ACC112 (cell line): Measurements from ENCODE around the gene RRM2.
A peak's percentile ranks its signal among the peaks of the same experiment; 100 is the strongest.

Source experiments
- H2AFZ ChIP-seq: fragments of 200-600 bp; sonication (generic); one replicate; pipeline ENCODE4 v1.6.0; 2017; ENCODE audit warnings: antibody characterized with exemption, low read length; ENCODE audit not compliant: unreplicated experiment
- H3K27ac ChIP-seq: fragments of 200-600 bp; sonication (generic); 2 replicates; pipeline ENCODE4 v1.5.1; 2014; ENCODE audit warnings: low read depth, mild to moderate bottlenecking, antibody characterized with exemption, low read length, moderate library complexity
- H3K27me3 ChIP-seq: fragments of 200-600 bp; sonication (generic); 2 replicates; pipeline ENCODE4 v1.6.1; 2014; ENCODE audit warnings: mild to moderate bottlenecking, antibody characterized with exemption, low read length, moderate library complexity, mixed read lengths; ENCODE audit not compliant: insufficient read depth
- H3K36me3 ChIP-seq: fragments of 200-600 bp; sonication (generic); 2 replicates; pipeline ENCODE4 v1.6.1; 2016; ENCODE audit warnings: mild to moderate bottlenecking, antibody characterized with exemption, low read length, moderate library complexity, mixed read lengths; ENCODE audit not compliant: insufficient read depth
- H3K4me1 ChIP-seq: fragments of 200-600 bp; sonication (generic); one replicate; pipeline ENCODE4 v1.6.1; 2016; ENCODE audit warnings: low read length, mixed read lengths; ENCODE audit not compliant: insufficient read depth, unreplicated experiment, control insufficient read depth
- H3K4me3 ChIP-seq: fragments of 200-600 bp; sonication (generic); 2 replicates; pipeline ENCODE4 v1.5.1; 2014; ENCODE audit warnings: mild to moderate bottlenecking, low read depth, low read length
- H3K79me2 ChIP-seq: fragments of 200-600 bp; sonication (generic); one replicate; pipeline ENCODE4 v1.6.0; 2016; ENCODE audit warnings: low read length; ENCODE audit not compliant: control insufficient read depth, unreplicated experiment, insufficient read depth

RRM2 gene

DNA sequence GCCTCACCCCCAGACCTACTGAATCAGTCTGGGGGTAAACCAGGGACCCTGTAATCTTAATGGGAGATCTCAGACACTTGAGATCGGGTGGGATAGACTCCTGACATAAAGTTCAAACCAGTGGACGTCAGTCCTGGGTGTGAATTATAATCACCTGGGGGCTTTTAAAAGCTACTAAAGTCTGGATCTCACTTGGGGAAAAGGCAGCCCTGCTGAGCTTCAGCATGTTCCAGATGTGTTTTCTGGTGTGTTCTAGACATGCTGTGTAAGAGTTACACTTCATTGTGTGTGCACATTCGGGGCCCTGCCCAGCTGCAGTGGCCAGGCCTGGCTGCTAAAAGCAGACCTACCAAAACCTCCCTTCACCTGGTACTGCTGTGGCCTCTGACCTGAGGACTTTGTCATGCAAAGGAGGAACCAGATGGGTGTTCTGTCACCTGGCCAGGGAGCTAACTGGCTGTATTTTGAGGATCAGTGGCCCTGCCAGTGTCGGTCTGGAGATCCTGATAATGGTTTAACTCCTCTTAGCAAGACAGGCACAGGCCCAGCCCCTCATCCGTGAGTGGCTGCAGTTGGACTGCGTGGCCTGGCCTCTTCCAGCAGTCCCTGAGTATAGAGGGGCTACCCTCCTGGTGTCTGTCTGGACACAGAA, 10.6 kb downstream of the RRM2 start:
- Histone ChIP-seq H3K36me3 (peaks cover 25% of the 10 kb centered on the region), H3K4me1 (peaks cover 29% of the 10 kb centered on the region), H2AFZ (no peak overlapping the region), H3K27me3 (no peaks in the 10 kb centered on the region), H3K27ac (no peak overlapping the region), H3K79me2 (peaks cover 13% of the 10 kb centered on the region), H3K4me3 (no peak overlapping the region)

DNA sequence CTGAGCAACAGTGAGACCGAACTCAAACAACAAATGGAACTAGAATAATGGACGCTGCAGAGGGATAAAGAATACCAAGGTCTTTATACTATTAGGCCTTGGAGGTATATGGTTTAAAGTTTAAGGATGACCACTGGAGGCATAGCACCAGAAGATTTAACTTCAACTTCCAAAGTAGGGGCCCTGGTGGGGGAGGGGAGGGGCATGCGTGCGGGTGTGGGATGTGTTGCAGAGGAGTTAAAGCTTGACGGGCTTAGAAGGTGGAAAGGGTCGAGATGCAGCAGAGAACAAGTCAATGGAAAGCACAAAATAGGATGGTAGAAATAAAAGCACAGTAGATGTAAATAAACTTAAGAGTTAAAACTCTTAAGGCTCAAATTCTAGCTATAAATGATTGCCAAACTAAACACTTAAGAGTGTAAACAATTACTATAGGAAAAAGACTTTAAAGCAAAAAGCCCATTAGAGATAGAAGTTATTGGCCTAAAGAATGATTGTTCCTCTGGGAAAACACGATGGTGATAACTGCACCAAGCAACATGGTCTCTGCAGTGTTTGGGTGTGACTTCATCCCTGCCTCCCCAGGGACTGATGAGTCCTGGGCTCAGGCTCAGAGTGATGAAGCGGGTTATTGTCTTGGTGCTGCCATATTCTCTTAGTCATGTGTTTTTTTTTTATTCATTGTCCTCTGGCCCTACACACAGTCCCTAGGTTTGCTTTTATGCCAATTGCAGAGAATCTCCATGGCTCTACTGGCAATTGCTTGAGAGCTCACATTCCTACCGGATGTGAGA, 13.0 kb downstream of the RRM2 start:
- Histone ChIP-seq H2AFZ (no peak overlapping the region), H3K79me2 (no peaks in the 10 kb centered on the region), H3K36me3 (peaks cover 9% of the 10 kb centered on the region; the same call in 1 of the 2 replicates), H3K4me3 (no peak overlapping the region), H3K4me1 (peaks cover 16% of the 10 kb centered on the region), H3K27me3 (no peaks in the 10 kb centered on the region), H3K27ac (peak overlapping the region; percentile 49; the same call in 1 of the 2 replicates)

DNA sequence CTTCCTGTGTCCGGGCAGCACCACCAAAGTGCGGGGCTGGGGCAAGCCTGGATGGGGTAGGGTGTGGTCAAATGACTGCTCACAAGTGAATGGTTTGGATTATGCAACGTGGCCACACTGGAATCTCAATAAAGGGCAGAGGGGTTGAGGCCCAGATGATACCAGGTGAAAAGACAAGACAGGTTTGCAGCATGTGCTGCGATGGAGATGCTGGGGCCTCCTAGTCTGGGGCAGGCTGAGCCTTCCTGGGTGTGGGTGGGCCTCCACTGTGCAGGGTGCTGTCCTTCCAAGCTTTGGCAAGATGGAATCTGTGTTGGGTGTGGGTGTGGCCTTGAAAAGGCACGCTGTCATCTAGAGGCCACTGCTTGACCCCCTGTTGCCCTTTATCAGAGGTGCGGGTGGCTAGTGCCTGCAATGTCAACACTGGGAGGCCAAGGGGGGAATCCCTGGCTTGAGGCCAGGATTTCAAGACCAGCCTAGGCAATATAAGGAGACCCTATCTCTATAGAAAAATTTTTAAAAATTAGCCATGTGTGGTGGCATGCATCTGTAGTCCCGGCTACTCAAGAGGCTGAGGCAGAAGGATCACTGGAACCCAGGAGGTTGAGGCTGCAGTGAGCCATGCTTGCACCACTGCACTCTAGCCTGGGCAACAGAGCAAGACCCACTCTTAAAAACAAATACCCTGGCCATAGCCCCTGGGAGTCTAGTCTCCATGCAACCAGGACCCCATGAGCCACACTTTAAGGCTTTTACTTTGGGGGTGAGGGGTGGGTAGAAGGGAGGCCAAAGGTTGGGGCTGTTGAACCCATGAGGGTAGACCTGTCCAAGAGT, 13.8 kb downstream of the RRM2 start:
- H3K79me2 ChIP-seq: no peaks in the 10 kb centered on the region
- no peak overlapping the region for H3K4me3 ChIP-seq
- peak overlapping the region; percentile 20; the same call in 1 of the 2 replicates for H3K27ac ChIP-seq
- H3K36me3 ChIP-seq: peaks cover 9% of the 10 kb centered on the region; the same call in 1 of the 2 replicates
- peaks cover 16% of the 10 kb centered on the region for H3K4me1 ChIP-seq
- H3K27me3 ChIP-seq: no peaks in the 10 kb centered on the region
- H2AFZ ChIP-seq: no peak overlapping the region

DNA sequence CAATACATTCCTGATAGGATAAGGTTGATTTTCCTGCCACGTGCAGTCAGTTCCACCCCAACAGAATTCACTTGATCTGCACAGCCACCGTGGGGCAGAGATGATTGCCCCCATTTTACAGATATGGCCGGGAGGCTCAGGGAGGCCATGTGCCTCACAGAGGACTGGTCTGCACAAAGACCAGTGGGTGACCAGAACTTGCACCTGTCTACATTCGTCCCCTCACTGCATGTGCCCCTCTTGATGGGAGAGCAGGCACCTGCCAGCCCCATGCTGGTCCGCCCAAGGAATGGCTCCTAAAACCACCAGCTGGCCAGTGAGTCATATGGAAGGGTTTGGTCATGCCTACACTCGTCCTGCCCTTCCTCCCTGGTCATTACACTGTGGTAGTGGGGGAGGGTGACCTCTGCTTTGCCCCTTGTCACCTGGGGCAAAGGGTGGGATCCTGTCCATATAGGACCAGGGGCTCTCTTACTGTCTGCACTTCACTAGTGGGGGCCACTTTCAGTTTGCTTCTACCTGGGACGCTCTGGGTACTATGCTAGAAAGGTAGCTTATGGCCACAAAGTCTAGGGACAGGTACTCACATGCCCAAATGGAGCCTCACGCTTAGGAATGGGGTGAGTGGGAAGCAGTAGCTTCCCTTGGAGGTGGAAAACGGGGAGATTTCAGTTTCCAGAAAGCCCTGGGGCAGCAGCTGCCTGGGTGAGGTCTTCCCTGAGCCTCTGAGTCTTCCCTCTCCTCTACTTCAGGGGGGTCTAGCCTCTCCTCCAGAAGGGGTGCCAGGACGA, 14.7 kb downstream of the RRM2 start:
- Histone ChIP-seq H3K4me3 (no peak overlapping the region), H3K27ac (no peak overlapping the region), H3K4me1 (peaks cover 16% of the 10 kb centered on the region), H2AFZ (no peak overlapping the region), H3K36me3 (peaks cover 7% of the 10 kb centered on the region; the same call in 1 of the 2 replicates), H3K79me2 (no peaks in the 10 kb centered on the region), H3K27me3 (no peaks in the 10 kb centered on the region)

DNA sequence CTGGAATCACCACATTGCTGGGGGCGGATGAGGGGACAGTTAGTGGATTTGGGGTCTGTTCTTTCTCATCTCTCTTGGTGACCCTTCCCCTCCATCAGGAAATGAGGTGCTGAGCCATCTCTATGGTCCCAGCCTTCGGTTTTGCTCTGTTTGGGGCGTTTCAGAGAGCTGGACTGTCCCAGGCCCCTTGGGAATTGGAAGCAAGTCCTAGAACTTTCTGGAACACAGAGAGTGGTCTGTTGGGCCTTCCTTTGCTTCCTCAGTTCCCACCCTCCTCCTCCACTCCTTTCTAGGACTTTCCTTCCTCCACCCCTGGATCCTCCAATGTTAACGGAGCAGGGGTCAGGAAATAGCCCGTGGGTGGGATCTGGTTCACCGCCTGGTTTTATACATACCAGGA, 17.0 kb downstream of the RRM2 start:
- Histone ChIP-seq H3K27ac (no peak overlapping the region), H3K4me3 (no peak overlapping the region), H3K36me3 (no peaks in the 10 kb centered on the region), H3K79me2 (no peaks in the 10 kb centered on the region), H3K4me1 (peaks cover 16% of the 10 kb centered on the region), H3K27me3 (no peaks in the 10 kb centered on the region), H2AFZ (no peak overlapping the region)

DNA sequence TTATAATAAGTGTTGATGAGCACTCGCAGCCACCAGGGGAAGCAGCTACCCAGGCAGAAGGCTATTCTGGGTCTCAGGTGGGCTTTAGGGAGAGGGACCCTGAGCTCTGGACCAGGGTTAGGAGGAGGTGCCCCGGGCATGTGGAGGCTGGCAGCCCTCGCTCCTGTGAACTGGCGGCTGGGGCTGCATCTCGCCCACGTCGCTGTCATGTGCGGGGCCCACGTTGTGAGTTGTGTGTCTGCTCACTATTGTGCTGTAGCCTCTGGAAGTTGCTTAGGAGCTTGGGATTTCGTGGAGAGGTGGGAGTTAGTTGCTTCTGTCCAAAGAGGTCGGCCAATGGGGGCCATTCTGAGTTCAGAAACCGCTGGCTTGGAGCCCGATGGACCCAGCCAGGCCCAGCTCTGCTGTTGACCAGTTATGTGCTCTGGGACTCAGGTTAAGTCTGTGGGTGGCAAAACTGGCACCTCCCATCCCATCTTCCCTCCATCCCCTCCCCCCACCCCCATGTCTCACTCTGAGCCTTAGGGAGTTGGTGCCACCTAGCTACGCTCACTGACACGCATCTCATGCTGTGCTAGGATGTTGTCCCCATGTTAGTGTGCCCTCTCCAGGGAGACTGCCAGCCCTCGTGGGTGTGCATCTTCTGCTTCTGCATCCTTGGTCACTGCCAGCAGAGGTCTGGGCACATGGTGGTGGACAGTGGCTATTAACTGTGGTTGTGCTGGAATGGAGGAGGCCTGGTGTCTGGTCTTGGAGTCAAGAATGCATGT, 18.5 kb downstream of the RRM2 start:
- Histone ChIP-seq H3K27me3 (no peaks in the 10 kb centered on the region), H3K79me2 (no peaks in the 10 kb centered on the region), H3K27ac (no peak overlapping the region), H2AFZ (no peak overlapping the region), H3K4me1 (peaks cover 3% of the 10 kb centered on the region), H3K4me3 (no peak overlapping the region), H3K36me3 (no peaks in the 10 kb centered on the region)

DNA sequence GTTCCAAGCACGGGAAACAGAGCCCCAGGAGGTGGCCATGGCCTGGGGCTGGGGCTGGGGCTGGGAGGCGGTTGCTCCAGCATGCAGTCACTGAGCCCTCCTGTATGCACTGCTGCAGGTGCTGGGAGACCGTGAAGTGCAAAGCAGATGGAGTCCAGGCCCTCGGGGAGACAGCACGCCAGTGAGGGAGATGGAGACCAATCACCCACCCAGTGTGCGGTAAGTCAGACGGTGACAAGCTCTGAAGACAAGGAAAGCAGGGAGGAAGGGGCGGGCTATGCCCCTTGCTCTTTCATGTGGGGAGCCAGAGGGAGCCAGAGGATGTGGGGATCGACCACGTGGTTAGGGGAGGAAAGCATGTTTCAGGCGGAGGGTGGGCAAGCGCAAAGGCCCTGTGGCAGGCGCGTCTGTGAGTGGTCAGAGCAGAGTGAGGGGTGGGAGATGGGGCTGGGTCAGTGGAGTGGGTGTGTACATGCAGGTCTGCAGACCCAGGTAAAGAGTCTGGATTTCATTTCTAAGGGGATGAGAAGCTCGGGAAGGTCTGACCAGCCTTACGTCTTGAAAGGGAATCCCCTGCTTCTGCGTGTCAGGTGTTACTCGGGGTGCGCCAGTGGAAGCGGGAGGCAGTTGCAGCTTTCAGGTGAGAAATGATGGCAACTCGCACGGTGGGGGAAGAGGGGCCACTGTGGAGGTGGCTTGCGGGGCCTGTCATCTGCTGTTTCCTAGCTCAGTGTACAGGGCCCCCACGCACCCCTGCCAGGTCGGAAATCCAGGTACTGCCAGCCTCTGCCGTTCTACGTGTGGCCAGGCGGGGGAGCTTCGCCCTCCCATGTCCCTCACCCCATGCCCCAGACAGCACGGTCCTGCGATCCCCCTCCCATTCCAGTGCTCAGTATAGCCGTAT, 19.4 kb downstream of the RRM2 start:
- Histone ChIP-seq H3K79me2 (no peaks in the 10 kb centered on the region), H3K27ac (no peak overlapping the region)

DNA sequence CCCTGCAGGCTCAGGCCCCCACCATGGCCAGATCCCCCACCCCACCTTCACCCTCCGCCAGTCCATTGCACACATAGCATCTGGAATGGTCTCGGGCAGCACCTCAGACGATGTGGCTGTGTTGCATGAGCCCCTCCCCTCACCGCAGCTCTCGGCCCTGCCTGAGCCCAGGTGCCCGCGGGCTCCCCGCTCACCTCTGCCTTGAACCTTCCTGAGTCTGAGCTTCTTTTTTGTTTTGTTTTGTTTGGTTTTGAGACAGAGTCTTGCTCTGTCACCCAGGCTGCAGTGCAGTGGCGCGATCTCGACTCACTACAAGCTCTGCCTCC, 20.1 kb downstream of the RRM2 start:
- Histone ChIP-seq H3K27ac (no peak overlapping the region), H3K36me3 (no peaks in the 10 kb centered on the region)

More for the DNA sequence above, 19.4 kb downstream of the RRM2 start:
- H3K4me1 ChIP-seq: no peaks in the 10 kb centered on the region
- no peak overlapping the region for H2AFZ ChIP-seq
- no peaks in the 10 kb centered on the region for H3K36me3 ChIP-seq
- H3K27me3 ChIP-seq: no peaks in the 10 kb centered on the region
- H3K4me3 ChIP-seq: no peak overlapping the region

More for the DNA sequence above, 20.1 kb downstream of the RRM2 start:
- Histone ChIP-seq H3K4me3 (no peak overlapping the region), H3K27me3 (no peaks in the 10 kb centered on the region), H3K79me2 (no peaks in the 10 kb centered on the region), H3K4me1 (no peaks in the 10 kb centered on the region), H2AFZ (no peak overlapping the region)
